IPS DF 4.7 (cell line): ENCODE data around the gene GHRL.
"Not testable (repeated sequence)": the region's sequence is repeated elsewhere in the genome, so short reads cannot be mapped to it uniquely, and the experiment has no call there.

ENCODE experiments used
- DNase-seq: peaks from one replicate; pipeline ENCODE4 v3.0.0-alpha.2; 2013; ENCODE audit warnings: low spot score; ENCODE audit errors: extremely low read depth

GHRL gene

DNA sequence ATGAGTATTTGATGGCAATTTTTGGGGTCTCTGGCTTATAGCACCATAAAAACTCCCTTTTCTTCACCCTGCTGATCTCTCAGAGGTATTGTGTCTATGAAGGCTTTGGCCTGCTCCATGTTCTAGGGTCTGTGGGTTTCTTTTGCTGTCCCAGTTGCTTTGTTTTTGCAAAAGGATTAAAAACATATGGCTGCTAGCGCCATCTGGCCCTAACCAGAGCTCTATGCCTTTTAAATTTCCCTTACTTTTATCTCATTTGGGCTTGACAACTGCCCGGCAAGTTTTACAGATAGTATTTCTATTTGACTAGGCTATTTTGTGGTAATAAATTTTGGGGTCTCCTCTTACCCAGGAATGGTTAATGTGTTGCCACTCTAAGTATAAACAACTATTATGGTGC is 6.4 kb upstream of the GHRL start:
- no peak for DNase-seq

DNA sequence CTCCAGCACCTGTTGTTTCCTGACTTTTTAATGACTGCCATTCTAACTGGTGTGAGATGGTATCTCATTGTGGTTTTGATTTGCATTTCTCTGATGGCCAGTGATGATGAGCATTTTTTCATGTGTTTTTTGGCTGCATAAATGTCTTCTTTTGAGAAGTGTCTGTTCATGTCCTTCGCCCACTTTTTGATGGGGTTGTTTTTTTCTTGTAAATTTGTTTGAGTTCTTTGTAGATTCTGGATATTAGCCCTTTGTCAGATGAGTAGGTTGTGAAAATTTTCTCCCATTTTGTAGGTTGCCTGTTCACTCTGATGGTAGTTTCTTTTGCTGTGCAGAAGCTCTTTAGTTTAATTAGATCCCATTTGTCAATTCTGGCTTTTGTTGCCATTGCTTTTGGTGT is 5.3 kb upstream of the GHRL start:
- not testable (repeated sequence) for DNase-seq

DNA sequence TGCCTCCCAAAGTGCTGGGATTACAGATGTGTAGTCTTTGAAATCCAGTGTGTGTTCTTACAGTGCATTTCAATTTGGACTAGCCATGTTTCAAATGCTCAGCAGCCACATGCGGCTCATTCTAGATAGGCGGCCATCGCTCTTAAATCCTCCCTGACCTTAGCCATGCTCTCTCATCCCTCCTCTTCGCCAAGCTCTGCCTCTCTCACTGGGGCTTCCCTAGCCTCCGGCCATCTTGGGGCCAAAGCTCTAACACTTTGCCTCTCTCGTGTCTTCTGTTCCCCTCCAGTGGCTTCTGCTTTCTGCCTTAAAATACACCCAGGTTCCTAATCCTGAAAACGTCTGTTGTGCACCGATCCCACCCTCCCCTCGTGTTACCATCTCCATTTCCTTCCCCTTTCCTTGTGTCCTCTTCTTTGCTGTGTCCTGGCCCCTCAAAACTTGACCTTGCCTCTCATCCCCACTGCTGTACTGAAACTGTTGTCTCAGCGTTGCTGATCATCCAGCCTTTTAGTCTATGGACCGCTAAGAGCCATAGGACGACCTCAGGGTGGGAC is 1.4 kb upstream of the GHRL start:
- no peak for DNase-seq

DNA sequence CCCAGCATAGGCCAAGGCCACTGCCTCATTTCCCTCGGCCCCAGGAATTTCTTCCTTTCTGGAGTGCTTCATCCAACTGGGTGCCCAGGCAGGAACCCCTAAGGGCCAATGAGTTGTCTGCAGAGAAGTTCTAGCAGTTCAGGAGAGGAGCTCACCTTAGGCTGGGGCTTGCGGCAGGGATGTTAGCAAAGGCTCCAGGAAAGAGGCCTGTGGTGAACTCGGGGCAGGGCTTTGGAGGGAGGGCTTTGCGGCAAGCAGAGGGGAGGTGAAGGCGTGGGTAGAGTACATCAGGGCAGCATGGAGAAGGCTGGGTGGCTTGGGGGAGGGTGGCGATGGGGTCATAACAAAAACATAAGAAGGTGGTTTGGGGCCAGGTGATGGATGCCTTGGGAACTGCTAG is 1.1 kb downstream of the GHRL start:
- no peak for DNase-seq

DNA sequence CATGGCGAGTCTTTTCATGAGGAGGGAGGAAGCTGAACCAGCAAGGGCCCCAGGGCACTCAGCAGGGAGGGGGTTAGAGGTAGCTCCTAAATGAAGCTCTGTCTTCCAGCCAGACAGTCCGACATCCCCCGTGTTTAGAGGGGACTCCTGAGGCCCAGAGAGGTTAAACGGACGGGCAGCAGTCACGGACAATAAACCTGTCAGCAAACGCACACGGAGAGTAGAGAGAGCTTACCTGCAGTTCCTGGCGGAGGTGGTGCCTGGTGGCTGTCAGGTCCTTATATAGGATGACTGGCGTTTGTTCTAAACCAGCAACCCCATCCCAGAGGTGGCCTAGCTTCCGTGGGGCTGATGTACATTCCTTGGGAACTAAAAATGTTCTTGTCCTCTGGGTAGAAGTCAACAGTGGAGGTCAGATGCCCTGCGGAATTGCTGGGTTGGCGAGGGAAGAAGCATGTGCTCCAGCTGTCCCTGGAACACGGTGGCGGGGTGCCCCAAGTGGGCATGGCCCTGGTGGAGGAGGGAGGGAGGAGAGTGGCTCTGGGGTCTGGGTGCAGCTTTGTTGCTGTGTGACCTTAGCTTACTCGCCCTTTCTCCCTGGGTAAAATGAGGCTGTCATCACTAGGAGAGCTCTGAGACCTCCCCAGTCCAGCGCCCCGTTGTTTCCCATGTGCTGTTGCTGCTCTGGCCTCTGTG is 2.1 kb downstream of the GHRL start:
- DNase-seq: no peak

DNA sequence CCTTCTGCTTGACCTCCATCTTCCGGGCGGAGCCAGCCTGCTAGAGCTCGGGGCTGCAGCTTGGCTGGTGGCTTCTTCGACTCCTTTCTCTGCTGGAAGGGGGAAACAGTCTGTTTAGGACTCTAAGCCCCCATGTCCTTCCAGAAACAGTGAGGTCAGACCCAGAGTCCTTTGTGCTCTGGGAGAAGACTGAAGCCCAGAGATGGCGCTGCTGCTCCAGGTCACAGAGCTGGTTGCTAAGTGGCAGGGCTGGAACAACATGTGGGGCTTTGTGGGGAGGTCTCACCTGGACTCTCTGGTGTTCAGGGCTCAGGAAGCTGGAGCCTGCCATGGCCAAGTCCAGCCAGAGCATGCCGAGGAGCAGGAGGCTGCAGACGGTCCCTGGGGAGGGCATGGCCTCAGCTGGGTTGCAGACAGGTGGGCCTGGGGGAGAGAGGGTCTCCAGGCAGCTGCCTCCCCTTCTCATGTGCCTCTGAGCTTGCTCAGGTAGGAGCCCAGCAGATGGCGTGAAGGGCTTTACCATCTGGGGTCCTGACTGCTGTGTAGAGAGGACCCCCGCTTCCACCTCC is 2.9 kb downstream of the GHRL start:
- DNase-seq: no peak

DNA sequence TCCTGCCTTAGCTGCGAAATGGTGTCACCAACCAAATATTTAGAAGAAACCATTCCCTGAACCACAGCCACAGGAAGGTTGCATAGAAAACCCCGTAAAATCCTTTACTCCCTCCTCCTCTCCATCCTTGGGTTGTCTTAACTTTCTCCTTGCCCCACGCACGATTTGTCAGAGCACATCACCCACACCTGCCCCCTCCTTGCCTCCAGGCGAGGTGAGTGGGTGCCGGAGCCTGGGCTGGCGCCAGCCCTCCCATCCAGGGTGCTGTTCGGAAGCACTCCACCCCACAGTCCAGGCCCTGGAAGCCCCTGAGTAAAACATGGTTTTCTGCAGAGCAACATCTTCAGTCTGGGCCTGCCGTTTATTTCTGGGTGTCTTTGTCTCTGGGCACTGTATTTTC is 3.7 kb downstream of the GHRL start:
- DNase-seq: no peak

DNA sequence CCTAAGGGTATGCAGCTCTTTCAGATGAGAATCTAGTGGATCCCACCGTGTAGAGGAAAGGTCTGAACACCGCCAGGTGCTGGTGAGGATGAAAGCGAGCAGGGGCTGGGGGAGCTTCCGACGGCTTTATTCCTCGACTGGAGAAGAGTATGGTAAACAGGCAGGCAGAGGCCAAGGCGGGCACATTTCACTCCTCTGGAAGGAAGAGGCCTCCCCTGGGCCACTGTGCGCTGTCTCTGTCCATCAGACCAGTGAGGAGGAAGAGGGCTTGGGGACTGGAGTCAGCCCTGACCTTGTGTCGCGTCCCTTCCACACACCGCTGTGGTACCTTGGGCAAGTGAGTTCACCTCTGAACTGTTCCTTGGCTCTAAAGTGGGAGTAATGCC is 4.2 kb downstream of the GHRL start:
- no peak for DNase-seq

DNA sequence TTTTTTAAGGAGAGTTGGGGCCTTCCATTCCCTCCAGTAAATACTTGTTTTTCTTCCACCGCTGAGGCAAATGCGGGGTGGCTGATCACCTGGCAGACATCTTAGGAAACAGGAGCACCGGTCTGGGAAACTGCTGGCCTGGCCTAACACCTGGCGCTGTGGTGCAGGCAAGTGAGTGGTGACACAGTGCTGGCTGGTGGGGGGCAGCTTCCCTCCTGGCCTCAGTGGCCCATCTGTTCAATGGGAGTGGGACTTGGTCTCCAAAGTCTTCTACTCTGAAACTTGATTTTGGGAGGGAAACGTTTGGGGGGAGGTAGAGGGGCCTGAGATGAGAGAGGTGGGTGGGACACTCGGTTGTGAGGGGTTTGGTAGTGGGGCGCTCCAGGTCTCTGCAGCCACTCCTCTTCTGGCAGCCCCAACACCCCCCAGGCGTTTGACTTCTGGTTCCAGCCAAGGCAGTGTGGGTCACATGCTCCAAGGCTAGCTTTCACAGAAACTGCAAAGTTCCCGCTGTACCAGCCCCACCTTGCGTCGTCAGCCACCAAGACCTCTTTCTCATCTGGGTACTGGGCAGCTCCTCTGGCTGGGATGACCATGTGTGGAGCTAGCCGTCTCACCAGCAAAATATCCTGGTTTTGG is 4.7 kb downstream of the GHRL start:
- DNase-seq: no peak

DNA sequence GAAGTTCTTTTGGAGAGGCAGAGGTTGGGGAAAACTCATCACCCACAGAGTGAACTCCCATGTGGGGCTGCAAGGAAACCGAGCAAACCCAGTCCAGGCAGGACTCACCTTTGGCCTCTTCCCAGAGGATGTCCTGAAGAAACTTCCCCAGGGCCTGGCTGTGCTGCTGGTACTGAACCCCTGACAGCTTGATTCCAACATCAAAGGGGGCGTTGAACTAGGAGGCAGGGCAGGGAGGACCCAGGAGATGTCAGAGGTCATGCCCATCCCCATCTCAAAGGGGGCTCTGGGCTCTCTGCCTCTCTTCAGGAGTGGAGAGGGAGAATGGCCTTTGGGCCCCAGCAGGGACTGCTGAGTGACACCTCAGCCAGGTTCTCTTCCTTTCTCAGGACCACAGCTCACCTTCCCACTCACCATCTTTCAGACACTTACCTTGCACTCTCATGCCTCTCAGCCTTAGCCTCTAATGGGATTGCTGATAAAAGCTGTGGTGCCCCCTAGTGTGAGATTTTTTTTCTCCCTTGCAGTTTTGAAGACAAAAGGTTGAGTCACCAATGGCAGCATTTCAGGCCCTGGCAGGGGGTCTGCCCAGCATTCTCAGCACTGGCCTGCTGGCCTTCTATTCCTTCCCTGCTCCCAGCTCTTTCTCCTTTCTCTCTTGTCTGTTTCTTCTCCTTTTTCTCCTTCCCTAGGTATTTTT is 6.0 kb downstream of the GHRL start:
- peak; percentile 93 for DNase-seq

DNA sequence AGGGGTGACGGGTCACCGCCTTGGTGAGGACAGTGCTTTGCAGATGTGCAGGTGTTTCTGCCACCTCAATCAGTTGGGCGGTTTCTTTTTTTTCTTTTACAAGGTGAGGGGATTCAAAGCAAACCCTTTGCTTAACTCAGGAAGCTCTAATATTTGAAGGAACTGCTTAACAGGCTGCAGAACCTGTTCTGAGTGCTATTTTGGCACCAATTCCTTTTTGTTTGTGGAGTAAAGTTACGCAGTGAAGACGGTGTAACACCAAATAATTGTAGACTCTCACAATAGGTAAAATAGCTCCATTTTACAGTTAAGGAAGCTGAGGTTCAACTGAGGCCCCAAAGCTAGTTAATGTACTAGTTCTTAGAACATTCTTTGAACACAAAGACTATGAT is 6.6 kb downstream of the GHRL start:
- DNase-seq: no peak

DNA sequence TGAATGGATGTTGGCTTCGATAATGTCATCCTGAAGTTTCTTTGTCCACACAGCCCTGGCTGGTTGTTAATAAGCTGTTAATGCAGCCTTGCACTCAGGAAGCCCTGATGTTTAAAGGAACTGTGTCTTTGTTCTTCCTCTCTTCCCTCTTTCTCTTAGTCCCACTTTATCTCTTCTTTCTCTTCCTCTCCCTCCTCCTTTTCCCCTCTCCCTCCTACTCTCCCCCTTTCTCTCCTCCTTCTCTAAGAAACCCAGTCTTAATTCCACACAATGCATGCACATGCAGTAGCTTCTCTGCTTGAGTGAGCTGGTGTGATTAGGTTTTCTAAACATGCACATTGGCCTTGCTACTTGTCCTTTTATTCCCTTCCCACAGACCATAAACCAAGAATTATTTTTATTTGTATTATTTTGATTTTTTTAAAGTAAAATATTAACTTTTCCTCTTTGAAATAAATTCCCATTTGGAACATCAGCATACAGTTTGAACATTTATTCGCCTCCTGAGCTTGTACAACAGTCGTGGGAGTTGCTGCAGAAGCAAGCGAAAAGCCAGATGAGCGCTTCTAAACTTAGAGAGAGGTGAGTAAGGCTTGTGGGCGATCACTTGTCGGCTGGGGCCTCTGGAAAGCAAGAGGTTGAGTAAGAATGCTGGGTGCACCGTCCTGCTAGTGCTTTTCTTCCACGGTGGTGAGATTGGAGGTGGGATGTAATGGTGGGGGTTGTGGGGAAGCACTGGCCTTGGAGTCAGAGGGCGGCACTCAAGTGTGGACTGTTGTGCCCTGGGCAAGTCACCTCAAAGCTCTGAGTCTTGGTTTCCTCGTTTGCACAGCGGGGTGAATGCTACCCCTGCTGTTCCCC is 7.2 kb downstream of the GHRL start:
- DNase-seq: no peak

DNA sequence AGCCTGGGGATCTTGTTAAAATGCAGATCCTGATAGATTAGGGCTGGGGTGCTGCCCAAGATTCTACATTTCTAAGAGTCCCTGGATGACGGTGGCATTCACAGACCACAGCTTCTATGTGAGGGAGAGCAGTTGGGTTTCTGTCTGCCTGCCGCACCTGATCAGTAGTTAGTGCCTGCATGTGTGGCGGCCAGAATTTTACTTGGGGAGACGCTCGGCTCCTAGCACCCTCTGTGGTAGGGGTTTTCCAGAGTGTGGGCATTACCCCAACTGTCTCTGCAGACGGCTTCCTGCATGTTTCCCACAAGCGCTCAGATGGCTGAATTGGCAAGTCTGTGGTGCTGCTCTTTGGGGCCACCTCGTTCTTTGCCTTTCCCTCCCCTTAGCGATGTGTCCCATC is 8.3 kb downstream of the GHRL start:
- no peak for DNase-seq

DNA sequence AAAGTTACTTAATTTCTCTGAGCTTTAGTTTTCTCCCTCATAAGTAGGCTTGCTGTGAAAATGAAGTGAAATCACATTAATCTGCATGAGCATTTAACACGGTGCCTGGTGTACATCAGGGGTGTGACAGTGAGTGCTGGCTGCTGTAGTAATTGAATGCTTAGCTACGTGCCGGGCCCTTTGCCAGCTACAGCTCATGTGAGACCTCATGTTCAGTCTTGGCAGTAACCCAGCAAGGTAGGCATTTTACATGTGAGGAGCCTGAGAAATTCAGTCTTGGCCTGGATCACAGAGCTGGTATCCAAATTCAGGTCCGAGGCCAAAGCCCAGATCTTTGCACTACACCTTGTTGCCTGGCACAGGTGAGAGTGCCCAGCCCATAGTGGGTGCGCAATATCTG is 9.1 kb downstream of the GHRL start:
- no peak for DNase-seq

DNA sequence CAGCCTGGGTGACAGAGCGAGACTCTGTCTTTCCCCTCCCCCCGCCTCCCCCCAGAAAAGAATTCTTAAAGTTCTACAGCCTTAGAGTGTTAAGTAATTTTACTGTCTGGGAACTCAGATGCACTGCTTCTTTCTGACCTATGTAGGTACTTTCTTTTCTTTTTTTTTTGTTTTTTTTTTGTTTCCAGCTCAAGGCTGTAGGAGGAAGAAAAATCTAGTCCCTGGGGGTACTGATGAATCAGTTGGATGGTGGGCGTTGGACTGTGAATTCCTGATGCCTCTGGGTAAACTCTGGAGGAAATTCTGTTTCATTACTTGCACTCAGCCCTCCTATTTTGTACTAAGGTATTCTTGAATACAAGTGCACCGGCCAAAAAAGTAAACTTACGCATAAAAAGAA is 10.8 kb downstream of the GHRL start:
- DNase-seq: no peak

DNA sequence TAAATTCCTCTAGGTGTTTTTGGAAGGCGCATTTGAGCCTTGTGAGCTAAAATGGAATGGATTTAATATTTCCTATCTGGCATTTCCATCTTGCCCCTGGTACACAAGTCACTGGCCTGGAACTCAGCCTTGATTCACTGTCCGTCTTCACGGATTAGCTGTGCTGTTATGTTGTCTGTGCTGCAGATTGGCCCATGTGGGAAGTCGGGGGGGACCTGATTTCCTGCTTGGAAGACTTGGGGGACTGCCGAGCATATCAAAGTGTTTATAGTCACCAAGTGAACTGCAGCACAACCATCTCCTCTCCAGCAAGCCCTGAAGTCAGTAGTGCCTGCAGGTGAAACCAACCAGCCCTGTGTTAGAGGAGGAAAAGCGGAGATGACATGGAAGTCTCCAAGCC is 12.2 kb downstream of the GHRL start:
- DNase-seq: no peak

DNA sequence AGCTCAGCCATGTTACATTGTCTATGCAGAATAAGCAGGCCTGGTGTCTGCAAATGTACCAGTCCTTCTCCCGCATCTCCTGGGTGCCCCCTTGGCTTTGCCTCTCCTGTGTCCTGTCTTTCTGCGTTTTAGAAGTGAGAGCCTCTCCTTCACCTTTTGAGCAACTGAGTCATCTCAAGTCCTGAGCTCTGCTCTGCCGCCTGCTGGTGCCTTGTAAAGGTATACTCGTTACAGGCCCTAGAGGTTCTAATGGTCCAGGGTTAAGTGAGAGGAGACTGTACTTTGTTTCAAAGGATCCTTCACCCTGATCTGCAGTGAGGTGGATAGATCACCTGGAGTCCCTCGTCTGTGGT is 12.6 kb downstream of the GHRL start:
- no peak for DNase-seq

DNA sequence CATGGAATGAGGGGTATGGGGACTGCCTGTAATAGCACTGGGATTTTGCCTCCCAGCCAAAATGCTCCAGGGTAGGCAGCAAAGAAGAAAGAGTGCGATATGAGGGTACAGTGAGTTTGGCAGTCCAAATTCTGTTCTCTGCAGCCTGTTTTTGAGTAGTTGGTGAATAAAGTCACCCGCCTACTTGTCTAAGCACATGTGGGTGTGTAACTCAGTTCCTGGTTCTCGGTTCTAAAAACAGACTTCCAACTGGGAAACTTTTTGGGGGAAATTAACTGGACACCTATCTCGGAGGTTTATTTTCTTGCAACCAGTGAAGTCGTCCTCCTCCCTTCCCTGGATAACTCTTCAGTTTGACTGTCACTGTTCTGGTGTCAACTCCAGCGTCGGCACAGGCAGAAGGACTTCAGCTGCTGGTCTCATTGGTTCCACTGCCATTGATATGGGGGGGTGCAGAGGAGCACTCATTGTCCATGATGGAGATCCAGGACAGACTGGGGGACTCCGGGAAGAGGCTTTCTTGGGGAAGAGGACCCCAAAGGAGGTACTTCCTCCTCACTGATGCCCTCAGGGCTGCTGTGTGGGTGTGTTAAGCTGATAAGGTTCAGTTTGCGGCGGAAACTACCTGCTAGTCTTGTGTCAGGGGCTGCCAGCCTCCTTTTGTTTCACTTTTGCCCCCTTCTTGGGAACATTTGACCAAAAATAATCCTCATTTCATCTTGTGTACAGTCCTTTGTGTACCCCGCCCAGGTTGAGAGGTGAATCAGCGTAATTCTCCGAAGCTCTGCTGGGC is 13.2 kb downstream of the GHRL start:
- no peak for DNase-seq

DNA sequence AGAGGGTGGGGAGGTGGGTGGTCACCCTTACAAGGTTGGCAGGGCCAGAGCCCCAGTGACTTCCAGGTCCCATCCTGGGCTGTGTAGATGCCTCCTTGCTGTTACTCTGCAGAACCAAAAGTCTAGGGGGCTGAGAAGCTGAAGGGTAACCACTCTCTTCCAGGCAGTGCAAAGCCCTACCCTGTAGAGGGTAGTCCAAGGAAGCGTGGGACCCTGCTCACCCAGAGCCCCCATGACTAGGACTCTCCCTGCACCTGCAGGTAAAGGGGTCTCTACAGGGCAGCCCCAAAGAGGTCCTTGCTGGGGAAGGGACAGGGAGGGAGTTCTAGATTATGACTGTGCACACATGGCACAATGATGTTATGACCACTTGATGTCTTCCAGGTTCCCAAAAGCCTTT is 14.2 kb downstream of the GHRL start:
- DNase-seq: no peak

DNA sequence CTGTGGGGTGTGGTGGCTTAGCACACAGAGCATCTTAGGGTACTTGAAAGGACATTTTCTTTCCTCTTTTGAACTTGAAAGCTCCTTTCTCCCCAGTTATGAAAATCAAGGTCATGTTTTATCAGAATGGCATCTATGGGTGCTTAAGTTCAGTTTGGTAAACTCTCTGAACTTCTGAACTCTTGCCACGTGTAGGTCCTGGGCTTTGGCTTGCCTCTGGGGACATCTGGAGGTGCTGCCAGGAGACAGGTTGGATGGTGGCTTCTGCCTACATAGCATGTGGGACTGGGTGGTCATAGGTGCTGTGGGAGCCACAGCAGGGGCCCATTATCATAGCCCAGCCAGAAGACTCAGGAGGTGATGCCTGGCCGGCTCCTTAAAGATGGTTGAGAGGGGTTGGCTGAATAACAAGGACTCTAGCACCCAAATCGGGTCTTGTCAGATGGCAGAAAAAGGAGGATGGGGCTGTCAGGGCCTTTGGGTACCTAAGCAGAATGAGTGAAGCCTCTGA is 15.6 kb downstream of the GHRL start:
- no peak for DNase-seq
